Thyroid gland (tissue), 4 donors: Measurements from ENCODE around the gene FAM193A. TPM values are rescaled to one million over a fixed set of nuclear protein-coding genes. Genes with fewer than 3 reads are reported as not detected.

ENCODE experiments used
- DNase-seq, 2 donors: peaks; one replicate each; pipeline ENCODE4 v3.0.0-alpha.2; 2019
- H3K27ac ChIP-seq, 3 donors: fragments of 200-600 bp; sonication (generic); 1 replicate in 2 of 3; 2 replicates in 1 of 3; pipeline ENCODE4 v1.5.1; 2016 to 2019; ENCODE audit warnings: mild to moderate bottlenecking in 1 of 3, moderate library complexity in 1 of 3
- H3K27me3 ChIP-seq: fragments of 200-600 bp; sonication (generic); one replicate; pipeline ENCODE4 v1.5.1; 2019
- H3K36me3 ChIP-seq, 2 donors: fragments of 200-600 bp; sonication (generic); one replicate each; pipeline ENCODE4 v1.5.1; 2016 to 2019
- H3K4me1 ChIP-seq, 2 donors: fragments of 200-600 bp; sonication (generic); one replicate each; pipeline ENCODE4 v1.5.1; 2017 to 2019
- H3K4me3 ChIP-seq, 3 donors: fragments of 200-600 bp; sonication (generic); replicated peaks in 1 of 3; 1 replicate in 2 of 3; 2 replicates in 1 of 3; pipeline ENCODE4 v1.5.1; 2016; ENCODE audit warnings: mild to moderate bottlenecking in 1 of 3
- H3K9me3 ChIP-seq: fragments of 200-600 bp; sonication (generic); one replicate; pipeline ENCODE4 v1.5.1; 2017
- CTCF ChIP-seq, 6 experiments: fragments of 200-600 bp in 3 of 6; fragments of 450-650 bp in 3 of 6; sonication (generic) in 3 of 6; IDR thresholded peaks; one replicate each; pipeline ENCODE4 v1.5.1; 2016 to 2019; ENCODE audit warnings: antibody characterized with exemption in 6 of 6, mild to moderate bottlenecking in 2 of 6, inconsistent platforms in 1 of 6, moderate library complexity in 1 of 6
- POLR2A ChIP-seq, 2 donors: fragments of 450-650 bp; IDR thresholded peaks; one replicate each; pipeline ENCODE4 v1.6.1; 2017; ENCODE audit warnings: antibody characterized with exemption in 2 of 2, mild to moderate bottlenecking in 2 of 2, moderate library complexity in 1 of 2
- WGBS, 2 donors: methylation state at CpG; one replicate each; pipeline ENCODE4 v1.1.5; 2017; 5-methylcytosine and 5-hydroxymethylcytosine counted together
- intact Hi-C: fragments of 100-400 bp; cut with DNase I; formaldehyde crosslinking; loops from one replicate; pipeline ENCODE4 v1.15.1; 2023
- total RNA-seq, 4 donors: library from RNA; depleted of rRNA; stranded (reverse); fragments of >200 nt; gene quantifications; one replicate each; pipeline ENCODE4 v1.2.3, GENCODE V29; 2016

The FAM193A gene
- total RNA-seq, 4 donors from 2014 or later: 22.4 to 36.7 (median 30.3) TPM

- H3K9me3 ChIP-seq: no peaks in the 10 kb centered on the region
- no peak for DNase-seq
- no peaks in the 10 kb centered on the region for H3K27me3 ChIP-seq
- WGBS, 2 donors: 71 to 84% methylated on average over 5 of the region's 5 CpGs
- H3K4me3 ChIP-seq: no peak overlapping the region
- peaks cover 13 to 43% of the 10 kb centered on the region in 2 donors for H3K4me1 ChIP-seq
- TF ChIP-seq CTCF (IDR thresholded peaks at IDR 0.05) (no peak), POLR2A (IDR thresholded peaks at IDR 0.05) (no peak)
- H3K36me3 ChIP-seq: peaks cover 3 to 19% of the 10 kb centered on the region in 2 donors
- intact Hi-C loops: no loop called here
- H3K27ac ChIP-seq: peak overlapping the region in 2 of 3 donors; percentile 75 to 88
Observed at GRCh38 chr4:2715426-2715825, 179.0 kb downstream of the FAM193A start.

GRCh38 chr4:2716236-2716635 lies 179.8 kb downstream of the FAM193A start:
- WGBS, 2 donors: 90 to 92% methylated on average over 8 of the region's 8 CpGs
- TF ChIP-seq POLR2A (IDR thresholded peaks at IDR 0.05) (no peak), CTCF (IDR thresholded peaks at IDR 0.05) (no peak)
- peaks cover 8 to 22% of the 10 kb centered on the region in 2 donors for H3K36me3 ChIP-seq
- H3K4me3 ChIP-seq: no peak overlapping the region
- no peak overlapping the region for H3K27ac ChIP-seq
- intact Hi-C loops: no loop called here
- H3K27me3 ChIP-seq: no peaks in the 10 kb centered on the region
- H3K9me3 ChIP-seq: no peaks in the 10 kb centered on the region
- H3K4me1 ChIP-seq: peaks cover 13 to 43% of the 10 kb centered on the region in 2 donors
- no peak for DNase-seq

- Histone ChIP-seq H3K9me3 (no peaks in the 10 kb centered on the region), H3K4me3 (no peak overlapping the region), H3K4me1 (peaks cover 0 to 9% of the 10 kb centered on the region in 2 donors), H3K27ac (no peak overlapping the region), H3K36me3 (peaks cover 14 to 19% of the 10 kb centered on the region in 2 donors), H3K27me3 (no peaks in the 10 kb centered on the region)
- WGBS, 2 donors: 90% methylated on average over 11 of the region's 11 CpGs
- intact Hi-C loops: no loop called here
- no peak for DNase-seq
- no peak for TF ChIP-seq POLR2A (IDR thresholded peaks at IDR 0.05)
- TF ChIP-seq CTCF (IDR thresholded peaks at IDR 0.05): no peak
Observed at GRCh38 chr4:2721586-2721985, 185.1 kb downstream of the FAM193A start.

GRCh38 chr4:2722033-2722432 lies 185.6 kb downstream of the FAM193A start:
- no peak for DNase-seq
- H3K4me3 ChIP-seq: no peak overlapping the region
- H3K27ac ChIP-seq: no peak overlapping the region
- intact Hi-C loops: no loop called here
- no peaks in the 10 kb centered on the region for H3K9me3 ChIP-seq
- peaks cover 14 to 17% of the 10 kb centered on the region in 2 donors for H3K36me3 ChIP-seq
- no peaks in the 10 kb centered on the region for H3K27me3 ChIP-seq
- WGBS, 2 donors: 94 to 96% methylated on average over 8 to 9 of the region's 9 CpGs
- H3K4me1 ChIP-seq: peaks cover 0 to 9% of the 10 kb centered on the region in 2 donors
- TF ChIP-seq CTCF (IDR thresholded peaks at IDR 0.05) (no peak), POLR2A (IDR thresholded peaks at IDR 0.05) (no peak)

GRCh38 chr4:2723751-2724150 lies 187.3 kb downstream of the FAM193A start:
- WGBS, 2 donors: 93% methylated on average over 3 of the region's 3 CpGs
- no peaks in the 10 kb centered on the region for H3K9me3 ChIP-seq

More at GRCh38 chr4:2723751-2724150, 187.3 kb downstream of the FAM193A start:
- peaks cover 14% of the 10 kb centered on the region in 2 donors for H3K36me3 ChIP-seq
- peaks cover 0 to 9% of the 10 kb centered on the region in 2 donors for H3K4me1 ChIP-seq
- TF ChIP-seq POLR2A (IDR thresholded peaks at IDR 0.05): no peak
- TF ChIP-seq CTCF (IDR thresholded peaks at IDR 0.05): no peak
- H3K4me3 ChIP-seq: no peak overlapping the region
- DNase-seq: no peak
- H3K27ac ChIP-seq: no peak overlapping the region
- no peaks in the 10 kb centered on the region for H3K27me3 ChIP-seq
- intact Hi-C loops: no loop called here
